Liver (tissue), 9 donors: Measurements from ENCODE around the gene SERBP1. TPM values are rescaled to one million over a fixed set of nuclear protein-coding genes. Genes with fewer than 3 reads are reported as not detected.

Experiments used
- DNase-seq: peaks from one replicate; pipeline ENCODE4 v3.0.0-alpha.2; 2017; ENCODE audit warnings: low spot score
- H3K27ac ChIP-seq, 2 donors: one replicate each; pipeline ENCODE4 v1.7.0; 2013; ENCODE audit warnings: inconsistent platforms in 2 of 2, low read length in 2 of 2, control low read depth in 1 of 2, low read depth in 1 of 2, mild to moderate bottlenecking in 1 of 2
- H3K27me3 ChIP-seq, 4 donors: one replicate each; pipeline versions ENCODE4 v1.6.1 to v1.7.0; 2013; ENCODE audit warnings: low read length in 3 of 4, inconsistent platforms in 1 of 4, mild to moderate bottlenecking in 1 of 4, moderate library complexity in 1 of 4; ENCODE audit not compliant: control insufficient read depth in 4 of 4, insufficient read depth in 4 of 4
- H3K36me3 ChIP-seq, 4 donors: one replicate each; pipeline versions ENCODE4 v1.6.1 to v1.7.0; 2013; ENCODE audit warnings: low read length in 3 of 4, mild to moderate bottlenecking in 3 of 4, low read depth in 1 of 4, moderate library complexity in 1 of 4; ENCODE audit not compliant: control insufficient read depth in 4 of 4, insufficient read depth in 3 of 4
- H3K4me1 ChIP-seq, 4 donors: one replicate each; pipeline versions ENCODE4 v1.6.1 to v1.7.0; 2013; ENCODE audit warnings: low read length in 3 of 4, mild to moderate bottlenecking in 3 of 4, moderate library complexity in 1 of 4; ENCODE audit not compliant: control insufficient read depth in 4 of 4, insufficient read depth in 4 of 4
- H3K4me3 ChIP-seq, 3 donors: one replicate each; pipeline versions ENCODE4 v1.6.1 to v1.7.0; 2013; ENCODE audit warnings: low read length in 3 of 3, control low read depth in 1 of 3, low read depth in 1 of 3, mild to moderate bottlenecking in 1 of 3
- H3K9ac ChIP-seq, 2 donors: one replicate each; pipeline ENCODE4 v1.7.0; 2013; ENCODE audit warnings: low read length in 2 of 2, mild to moderate bottlenecking in 2 of 2, moderate library complexity in 2 of 2, control low read depth in 1 of 2, low read depth in 1 of 2
- H3K9me3 ChIP-seq, 4 donors: one replicate each; pipeline versions ENCODE4 v1.6.1 to v1.7.0; 2013; ENCODE audit warnings: low read length in 3 of 4; ENCODE audit not compliant: control insufficient read depth in 4 of 4
- EGR1 ChIP-seq, 2 donors: IDR thresholded peaks; 2 replicates each; pipeline ENCODE4 v1.6.1; 2016 to 2018; ENCODE audit warnings: antibody characterized with exemption in 2 of 2, low read depth in 2 of 2
- FOXA1 ChIP-seq: IDR thresholded peaks from 2 replicates; pipeline ENCODE4 v1.6.1; 2016; ENCODE audit warnings: antibody characterized with exemption
- GABPA ChIP-seq, 2 donors: IDR thresholded peaks in 1 of 2; conservative IDR thresholded peaks in 1 of 2; 2 replicates each; pipeline ENCODE4 v1.6.1; 2016; ENCODE audit warnings: antibody characterized with exemption in 2 of 2, mild to moderate bottlenecking in 1 of 2, moderate library complexity in 1 of 2
- HNF4A ChIP-seq, 2 donors: conservative IDR thresholded peaks; 2 replicates each; pipeline ENCODE4 v1.6.1; 2016; ENCODE audit warnings: antibody characterized with exemption in 2 of 2, mild to moderate bottlenecking in 2 of 2
- HNF4G ChIP-seq: IDR thresholded peaks from 2 replicates; pipeline ENCODE4 v1.6.1; 2016; ENCODE audit warnings: antibody characterized with exemption
- JUND ChIP-seq, 2 donors: IDR thresholded peaks; 2 replicates each; pipeline ENCODE4 v1.6.1; 2016; ENCODE audit warnings: antibody characterized with exemption in 2 of 2
- NR2F2 ChIP-seq: IDR thresholded peaks from 2 replicates; pipeline ENCODE4 v1.6.1; 2016; ENCODE audit warnings: antibody characterized with exemption
- RAD21 ChIP-seq, 2 donors: IDR thresholded peaks; 2 replicates each; pipeline ENCODE4 v1.6.1; 2016; ENCODE audit warnings: antibody characterized with exemption in 2 of 2, mild to moderate bottlenecking in 2 of 2
- RXRA ChIP-seq, 2 donors: IDR thresholded peaks; 2 replicates each; pipeline ENCODE4 v1.6.1; 2017 to 2018; ENCODE audit warnings: antibody characterized with exemption in 2 of 2, mild to moderate bottlenecking in 1 of 2
- TAF1 ChIP-seq: conservative IDR thresholded peaks from 2 replicates; pipeline ENCODE4 v1.6.1; 2016; ENCODE audit warnings: antibody characterized with exemption, mild to moderate bottlenecking
- YY1 ChIP-seq: IDR thresholded peaks from 2 replicates; pipeline ENCODE4 v1.6.1; 2016; ENCODE audit warnings: antibody characterized with exemption, mild to moderate bottlenecking
- WGBS: extraction: QIAGEN DNeasy Blood & Tissue Kit; methylation state at CpG from one replicate; pipeline ENCODE4 v1.1.7; 2013; 5-methylcytosine and 5-hydroxymethylcytosine counted together
- polyA plus RNA-seq, 2 donors: library from polyadenylated mRNA; stranded (reverse) in 1 of 2; unstranded in 1 of 2; fragments of 200-250 nt in 1 of 2; fragments of >200 nt in 1 of 2; fragmentation: Nextera tagmentation in 1 of 2; extraction: Ambion mirVana in 1 of 2; gene quantifications; one replicate each; pipeline versions ENCODE4 v1.2.1 to v1.2.3, GENCODE V29; 2013 to 2015
- total RNA-seq, 2 donors: library from RNA; depleted of rRNA; stranded (reverse); fragments of >200 nt; gene quantifications; one replicate each; pipeline ENCODE4 v1.2.3, GENCODE V29; 2014
- TF ChIP-seq, protein P1 (sequence below): IDR thresholded peaks from 2 replicates; pipeline ENCODE4 v1.6.1; 2016; ENCODE audit warnings: antibody characterized with exemption
- TF ChIP-seq, protein P2 (sequence below): IDR thresholded peaks from 2 replicates; pipeline ENCODE4 v1.6.1; 2016; ENCODE audit warnings: antibody characterized with exemption
- TF ChIP-seq, protein P3 (sequence below): IDR thresholded peaks from 2 replicates; pipeline ENCODE4 v1.6.1; 2016; ENCODE audit warnings: antibody characterized with exemption
- TF ChIP-seq, protein P4 (sequence below): IDR thresholded peaks from 2 replicates; pipeline ENCODE4 v1.6.1; 2016; ENCODE audit warnings: antibody characterized with exemption, mild to moderate bottlenecking
- TF ChIP-seq, protein P5 (sequence below): fragments of 150-350 bp; IDR thresholded peaks from 2 replicates; pipeline ENCODE4 v1.5.1; 2017; ENCODE audit warnings: improper control_type of control experiment, low read depth, low read length; ENCODE audit not compliant: missing input control
- donor health status: healthy.
- donor health status: healthy.
- donor health status: healthy.
- donor health status: healthy.
- donor health status: healthy.

The SERBP1 gene
- total and polyA plus RNA-seq, 4 donors, result 66.6 to 140 (median 117) TPM

- TF ChIP-seq HNF4A (conservative IDR thresholded peaks at IDR 0.05) (no peak), GABPA (IDR thresholded peaks at IDR 0.05 in 1 of 2, conservative IDR thresholded peaks at IDR 0.05 in 1 of 2) (no peak), TAF1 (no peak)
- TF ChIP-seq, protein P1, sequence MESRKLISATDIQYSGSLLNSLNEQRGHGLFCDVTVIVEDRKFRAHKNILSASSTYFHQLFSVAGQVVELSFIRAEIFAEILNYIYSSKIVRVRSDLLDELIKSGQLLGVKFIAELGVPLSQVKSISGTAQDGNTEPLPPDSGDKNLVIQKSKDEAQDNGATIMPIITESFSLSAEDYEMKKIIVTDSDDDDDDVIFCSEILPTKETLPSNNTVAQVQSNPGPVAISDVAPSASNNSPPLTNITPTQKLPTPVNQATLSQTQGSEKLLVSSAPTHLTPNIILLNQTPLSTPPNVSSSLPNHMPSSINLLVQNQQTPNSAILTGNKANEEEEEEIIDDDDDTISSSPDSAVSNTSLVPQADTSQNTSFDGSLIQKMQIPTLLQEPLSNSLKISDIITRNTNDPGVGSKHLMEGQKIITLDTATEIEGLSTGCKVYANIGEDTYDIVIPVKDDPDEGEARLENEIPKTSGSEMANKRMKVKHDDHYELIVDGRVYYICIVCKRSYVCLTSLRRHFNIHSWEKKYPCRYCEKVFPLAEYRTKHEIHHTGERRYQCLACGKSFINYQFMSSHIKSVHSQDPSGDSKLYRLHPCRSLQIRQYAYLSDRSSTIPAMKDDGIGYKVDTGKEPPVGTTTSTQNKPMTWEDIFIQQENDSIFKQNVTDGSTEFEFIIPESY, result no peak
- DNase-seq, result no peak
- Histone ChIP-seq H3K27ac (no peak overlapping the region), H3K27me3 (no peaks in the 10 kb centered on the region), H3K4me1 (peaks cover 0 to 4% (median 0%) of the 10 kb centered on the region in 4 donors), H3K9me3 (no peaks in the 10 kb centered on the region), H3K9ac (no peak overlapping the region), H3K4me3 (no peak overlapping the region), H3K36me3 (no peaks in the 10 kb centered on the region)
- 91% methylated on average over 3 of the region's 3 CpGs for WGBS
These were observed 10.1 kb upstream of the SERBP1 start for GRCh38 chr1:67440339-67440738.

- Histone ChIP-seq H3K27me3 (no peaks in the 10 kb centered on the region), H3K4me1 (peaks cover 0 to 4% (median 0%) of the 10 kb centered on the region in 4 donors)
- WGBS, result 93% methylated on average over 6 of the region's 6 CpGs
These were observed 9.3 kb upstream of the SERBP1 start for GRCh38 chr1:67439277-67440029.

DNA sequence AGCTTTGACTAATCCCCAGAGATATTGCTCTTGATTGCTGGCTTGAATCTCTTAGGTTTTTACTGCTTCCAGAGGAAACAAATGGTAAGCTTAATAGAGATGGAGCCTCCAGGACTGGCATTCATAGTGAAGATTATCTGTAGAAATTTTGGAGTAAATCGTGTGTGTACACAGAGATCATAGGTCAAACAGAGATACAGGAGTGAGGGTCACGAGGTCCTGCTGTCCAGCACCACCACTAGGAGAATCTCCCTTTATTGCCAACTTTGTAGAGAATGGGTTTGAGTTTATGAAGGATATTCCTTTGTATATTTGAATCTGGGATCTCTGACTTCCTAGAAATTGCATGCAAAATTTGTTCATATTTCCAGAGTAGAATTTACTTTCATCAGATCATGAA lies 7.8 kb upstream of the SERBP1 start:
- Histone ChIP-seq H3K9me3 (no peaks in the 10 kb centered on the region), H3K36me3 (no peaks in the 10 kb centered on the region), H3K27ac (no peak overlapping the region), H3K4me1 (peaks cover 0 to 4% (median 0%) of the 10 kb centered on the region in 4 donors), H3K27me3 (no peaks in the 10 kb centered on the region), H3K9ac (no peak overlapping the region), H3K4me3 (no peak overlapping the region)
- TF ChIP-seq GABPA (IDR thresholded peaks at IDR 0.05 in 1 of 2, conservative IDR thresholded peaks at IDR 0.05 in 1 of 2) (no peak), HNF4G (no peak), RAD21 (IDR thresholded peaks at IDR 0.05) (no peak), TAF1 (no peak), JUND (IDR thresholded peaks at IDR 0.05) (no peak), EGR1 (IDR thresholded peaks at IDR 0.05; ENCODE audit: low read depth in 2 of 2) (no peak), YY1 (no peak), HNF4A (conservative IDR thresholded peaks at IDR 0.05) (no peak), NR2F2 (peak; percentile 31), FOXA1 (no peak)
- TF ChIP-seq, protein P2, sequence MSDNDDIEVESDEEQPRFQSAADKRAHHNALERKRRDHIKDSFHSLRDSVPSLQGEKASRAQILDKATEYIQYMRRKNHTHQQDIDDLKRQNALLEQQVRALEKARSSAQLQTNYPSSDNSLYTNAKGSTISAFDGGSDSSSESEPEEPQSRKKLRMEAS, result no peak
- TF ChIP-seq, protein P3, sequence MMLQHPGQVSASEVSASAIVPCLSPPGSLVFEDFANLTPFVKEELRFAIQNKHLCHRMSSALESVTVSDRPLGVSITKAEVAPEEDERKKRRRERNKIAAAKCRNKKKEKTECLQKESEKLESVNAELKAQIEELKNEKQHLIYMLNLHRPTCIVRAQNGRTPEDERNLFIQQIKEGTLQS, result no peak
- TF ChIP-seq, protein P4, sequence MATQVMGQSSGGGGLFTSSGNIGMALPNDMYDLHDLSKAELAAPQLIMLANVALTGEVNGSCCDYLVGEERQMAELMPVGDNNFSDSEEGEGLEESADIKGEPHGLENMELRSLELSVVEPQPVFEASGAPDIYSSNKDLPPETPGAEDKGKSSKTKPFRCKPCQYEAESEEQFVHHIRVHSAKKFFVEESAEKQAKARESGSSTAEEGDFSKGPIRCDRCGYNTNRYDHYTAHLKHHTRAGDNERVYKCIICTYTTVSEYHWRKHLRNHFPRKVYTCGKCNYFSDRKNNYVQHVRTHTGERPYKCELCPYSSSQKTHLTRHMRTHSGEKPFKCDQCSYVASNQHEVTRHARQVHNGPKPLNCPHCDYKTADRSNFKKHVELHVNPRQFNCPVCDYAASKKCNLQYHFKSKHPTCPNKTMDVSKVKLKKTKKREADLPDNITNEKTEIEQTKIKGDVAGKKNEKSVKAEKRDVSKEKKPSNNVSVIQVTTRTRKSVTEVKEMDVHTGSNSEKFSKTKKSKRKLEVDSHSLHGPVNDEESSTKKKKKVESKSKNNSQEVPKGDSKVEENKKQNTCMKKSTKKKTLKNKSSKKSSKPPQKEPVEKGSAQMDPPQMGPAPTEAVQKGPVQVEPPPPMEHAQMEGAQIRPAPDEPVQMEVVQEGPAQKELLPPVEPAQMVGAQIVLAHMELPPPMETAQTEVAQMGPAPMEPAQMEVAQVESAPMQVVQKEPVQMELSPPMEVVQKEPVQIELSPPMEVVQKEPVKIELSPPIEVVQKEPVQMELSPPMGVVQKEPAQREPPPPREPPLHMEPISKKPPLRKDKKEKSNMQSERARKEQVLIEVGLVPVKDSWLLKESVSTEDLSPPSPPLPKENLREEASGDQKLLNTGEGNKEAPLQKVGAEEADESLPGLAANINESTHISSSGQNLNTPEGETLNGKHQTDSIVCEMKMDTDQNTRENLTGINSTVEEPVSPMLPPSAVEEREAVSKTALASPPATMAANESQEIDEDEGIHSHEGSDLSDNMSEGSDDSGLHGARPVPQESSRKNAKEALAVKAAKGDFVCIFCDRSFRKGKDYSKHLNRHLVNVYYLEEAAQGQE, result peak; percentile 92
- TF ChIP-seq, protein P1, result no peak
- TF ChIP-seq, protein P5, sequence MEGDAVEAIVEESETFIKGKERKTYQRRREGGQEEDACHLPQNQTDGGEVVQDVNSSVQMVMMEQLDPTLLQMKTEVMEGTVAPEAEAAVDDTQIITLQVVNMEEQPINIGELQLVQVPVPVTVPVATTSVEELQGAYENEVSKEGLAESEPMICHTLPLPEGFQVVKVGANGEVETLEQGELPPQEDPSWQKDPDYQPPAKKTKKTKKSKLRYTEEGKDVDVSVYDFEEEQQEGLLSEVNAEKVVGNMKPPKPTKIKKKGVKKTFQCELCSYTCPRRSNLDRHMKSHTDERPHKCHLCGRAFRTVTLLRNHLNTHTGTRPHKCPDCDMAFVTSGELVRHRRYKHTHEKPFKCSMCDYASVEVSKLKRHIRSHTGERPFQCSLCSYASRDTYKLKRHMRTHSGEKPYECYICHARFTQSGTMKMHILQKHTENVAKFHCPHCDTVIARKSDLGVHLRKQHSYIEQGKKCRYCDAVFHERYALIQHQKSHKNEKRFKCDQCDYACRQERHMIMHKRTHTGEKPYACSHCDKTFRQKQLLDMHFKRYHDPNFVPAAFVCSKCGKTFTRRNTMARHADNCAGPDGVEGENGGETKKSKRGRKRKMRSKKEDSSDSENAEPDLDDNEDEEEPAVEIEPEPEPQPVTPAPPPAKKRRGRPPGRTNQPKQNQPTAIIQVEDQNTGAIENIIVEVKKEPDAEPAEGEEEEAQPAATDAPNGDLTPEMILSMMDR, result no peak
- WGBS, result 46% methylated on average over 2 of the region's 2 CpGs
- DNase-seq, result no peak

More at GRCh38 chr1:67439277-67440029, 9.3 kb upstream of the SERBP1 start:
- Histone ChIP-seq H3K9ac (no peak overlapping the region), H3K4me3 (no peak overlapping the region), H3K27ac (no peak overlapping the region), H3K9me3 (no peaks in the 10 kb centered on the region), H3K36me3 (no peaks in the 10 kb centered on the region)
- no peak for DNase-seq
- TF ChIP-seq NR2F2 (no peak), RXRA (IDR thresholded peaks at IDR 0.05) (no peak), GABPA (IDR thresholded peaks at IDR 0.05 in 1 of 2, conservative IDR thresholded peaks at IDR 0.05 in 1 of 2) (no peak)
